Colonic mucosa (tissue), 4 donors: ENCODE data around the gene AGAP1. TPM values are rescaled to one million over a fixed set of nuclear protein-coding genes. Genes with fewer than 3 reads are reported as not detected.
A peak's percentile ranks its signal among the peaks of the same experiment; 100 is the strongest.

Experiments
- DNase-seq: peaks from one replicate; pipeline ENCODE4 v3.0.0-alpha.2; 2020
- H3K27ac ChIP-seq: fragments of 200-600 bp; one replicate; pipeline ENCODE4 v1.8.0; 2021
- H3K27me3 ChIP-seq: fragments of 200-600 bp; one replicate; pipeline ENCODE4 v1.8.0; 2021
- H3K36me3 ChIP-seq: fragments of 200-600 bp; one replicate; pipeline ENCODE4 v1.8.0; 2021
- H3K4me1 ChIP-seq: fragments of 200-600 bp; one replicate; pipeline ENCODE4 v1.8.0; 2021; ENCODE audit warnings: mild to moderate bottlenecking
- H3K4me3 ChIP-seq: fragments of 200-600 bp; one replicate; pipeline ENCODE4 v1.8.0; 2021
- H3K9ac ChIP-seq, 2 donors: one replicate each; pipeline ENCODE4 v1.7.0; 2013; ENCODE audit warnings: control low read depth in 2 of 2, low read depth in 2 of 2, low read length in 2 of 2
- H3K9me3 ChIP-seq: fragments of 200-600 bp; one replicate; pipeline ENCODE4 v1.8.0; 2021
- CTCF ChIP-seq: fragments of 200-600 bp; IDR thresholded peaks from one replicate; pipeline ENCODE4 v1.8.0; 2022; ENCODE audit warnings: antibody characterized with exemption, mild to moderate bottlenecking
- intact Hi-C: fragments of 100-400 bp; cut with DNase I; formaldehyde crosslinking; loops from one replicate; pipeline ENCODE4 v1.14.1; 2022
- total RNA-seq, 2 donors: library from RNA; stranded (reverse); fragmentation: NEBNext Ultra II Directional in 1 of 2; extraction: Animal tissue kit (Norgen Biotek cat#: 25700) in 1 of 2; gene quantifications; one replicate each; pipeline ENCODE4 v1.2.1, GENCODE V29; 2021
- donor health status: healthy.
- donor health status: DM: no; HTN: no; CAD: no.
- donor health status: DM: no; HTN: no; CAD: no.

AGAP1 gene
- total RNA-seq, 2 donors from 2014 or later: 62.1 to 62.9 TPM

- no peaks in the 10 kb centered on the region for H3K4me1 ChIP-seq
- H3K27ac ChIP-seq: no peak overlapping the region
- DNase-seq: no peak
- H3K27me3 ChIP-seq: no peaks in the 10 kb centered on the region
- H3K9me3 ChIP-seq: no peaks in the 10 kb centered on the region
- no peak overlapping the region for H3K4me3 ChIP-seq
- TF ChIP-seq CTCF: no peak
- no peak overlapping the region for H3K9ac ChIP-seq
- H3K36me3 ChIP-seq: no peaks in the 10 kb centered on the region
- intact Hi-C loops: no loop called here
Measured at GRCh38 chr2:235703711-235704295, 210.0 kb downstream of the AGAP1 start.

- Histone ChIP-seq H3K4me3 (no peak overlapping the region), H3K4me1 (no peaks in the 10 kb centered on the region), H3K9me3 (no peaks in the 10 kb centered on the region), H3K27me3 (no peaks in the 10 kb centered on the region), H3K36me3 (no peaks in the 10 kb centered on the region), H3K27ac (no peak overlapping the region), H3K9ac (no peak overlapping the region)
- TF ChIP-seq CTCF: no peak
- no peak for DNase-seq
- intact Hi-C loops: no loop called here
Measured at GRCh38 chr2:235705296-235705695, 211.5 kb downstream of the AGAP1 start.

- TF ChIP-seq CTCF: no peak
- H3K9ac ChIP-seq: no peak overlapping the region
- no peak overlapping the region for H3K27ac ChIP-seq
- H3K27me3 ChIP-seq: no peaks in the 10 kb centered on the region
- no peaks in the 10 kb centered on the region for H3K36me3 ChIP-seq
- no peak overlapping the region for H3K4me3 ChIP-seq
- intact Hi-C loops: no loop called here
- H3K4me1 ChIP-seq: no peaks in the 10 kb centered on the region
- no peak for DNase-seq
- H3K9me3 ChIP-seq: no peaks in the 10 kb centered on the region
Measured at GRCh38 chr2:235706506-235706905, 212.7 kb downstream of the AGAP1 start.

- DNase-seq: no peak
- Histone ChIP-seq H3K9ac (no peak overlapping the region), H3K4me3 (no peak overlapping the region), H3K27ac (no peak overlapping the region), H3K4me1 (no peaks in the 10 kb centered on the region), H3K36me3 (no peaks in the 10 kb centered on the region), H3K27me3 (no peaks in the 10 kb centered on the region), H3K9me3 (no peaks in the 10 kb centered on the region)
- TF ChIP-seq CTCF: no peak
- intact Hi-C loops: no loop called here
Measured at GRCh38 chr2:235707411-235708096, 213.7 kb downstream of the AGAP1 start.

- H3K27me3 ChIP-seq: no peaks in the 10 kb centered on the region
- H3K4me1 ChIP-seq: no peaks in the 10 kb centered on the region
- no peak for TF ChIP-seq CTCF
- intact Hi-C loops: no loop called here
- H3K4me3 ChIP-seq: no peak overlapping the region
- H3K36me3 ChIP-seq: no peaks in the 10 kb centered on the region
- peak overlapping the region in 1 of 2 donors; percentile 43 for H3K9ac ChIP-seq
- peak; percentile 85 for DNase-seq
- peak overlapping the region; percentile 67 for H3K27ac ChIP-seq
- no peaks in the 10 kb centered on the region for H3K9me3 ChIP-seq
Measured at GRCh38 chr2:235709124-235709813, 215.4 kb downstream of the AGAP1 start.
